ENCODE results near the gene SAMD14. TPM values are rescaled to one million over a fixed set of nuclear protein-coding genes. Genes with fewer than 3 reads are reported as not detected.
A peak's percentile ranks its signal among the peaks of the same experiment; 100 is the strongest.

SAMD14 gene
- total and polyA plus RNA-seq, 4 donors = 3.3 to 6.2 (median 4.2) TPM

DNA sequence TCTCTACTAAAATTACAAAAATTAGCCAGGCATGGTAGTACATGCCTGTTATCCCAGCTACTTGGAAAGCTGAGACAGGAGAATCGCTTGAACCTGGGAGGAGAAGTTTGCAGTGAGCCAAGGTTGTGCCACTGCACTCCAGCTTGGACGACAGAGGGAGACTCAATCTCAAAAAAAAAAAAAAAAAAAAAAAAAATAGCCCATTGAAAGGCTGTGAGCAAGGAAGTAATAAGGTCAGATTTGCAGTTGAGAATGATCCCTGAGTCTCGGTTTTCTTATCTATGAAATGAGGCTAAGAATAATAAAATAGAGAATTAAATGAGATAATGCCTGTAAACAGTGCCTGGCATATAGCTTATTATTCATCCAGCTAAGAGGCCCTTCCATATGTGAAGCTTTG, 36.2 kb downstream of the SAMD14 start:
- Histone ChIP-seq H3K27ac (ENCODE audit: low read depth in 1 of 2, low read length in 1 of 2) (no peak overlapping the region), H3K9me3 (ENCODE audit: control insufficient read depth in 4 of 4, insufficient read depth in 3 of 4, low read length in 3 of 4) (no peaks in the 10 kb centered on the region)
- 45 to 61% methylated on average over 3 of the region's 3 CpGs for WGBS, 2 donors

DNA sequence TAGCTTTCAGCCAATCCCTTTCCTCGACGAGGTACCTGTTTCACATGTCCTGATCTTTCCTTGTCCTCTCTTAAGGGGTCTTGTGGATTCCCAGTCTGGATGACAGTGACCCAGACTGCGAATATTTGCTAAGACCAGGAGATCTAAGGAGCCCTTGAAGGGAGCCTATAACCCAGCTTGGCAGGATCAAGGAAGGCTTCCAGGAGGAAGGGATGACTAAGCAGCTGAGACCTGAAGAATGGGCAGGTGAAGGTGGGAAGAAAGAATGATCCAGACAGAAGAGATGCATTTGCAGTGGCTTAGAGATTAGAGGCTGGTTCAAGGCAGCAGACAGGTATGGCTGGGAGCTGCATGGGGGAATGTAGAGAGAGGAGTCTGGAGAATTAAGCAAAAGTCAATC, 36.7 kb downstream of the SAMD14 start:
- 83 to 94% methylated on average over 3 of the region's 3 CpGs for WGBS, 2 donors
- no peak overlapping the region for H3K9ac ChIP-seq (ENCODE audit: insufficient read depth in 1 of 2, low read length in 2 of 2)
- no peaks in the 10 kb centered on the region for H3K27me3 ChIP-seq (ENCODE audit: control insufficient read depth in 3 of 3, insufficient read depth in 3 of 3, low read length in 2 of 3)
- no peaks in the 10 kb centered on the region for H3K9me3 ChIP-seq (ENCODE audit: control insufficient read depth in 4 of 4, insufficient read depth in 3 of 4, low read length in 3 of 4)
- DNase-seq (no peak), ATAC-seq (ENCODE audit: insufficient read depth, low FRiP score) (no peak)
- H3K4me1 ChIP-seq (ENCODE audit: control insufficient read depth in 5 of 5, insufficient read depth in 5 of 5, low read length in 5 of 5) = peaks cover 4 to 27% (median 7%) of the 10 kb centered on the region in 5 donors
- peaks cover 0 to 31% (median 4%) of the 10 kb centered on the region in 4 donors for H3K36me3 ChIP-seq (ENCODE audit: control insufficient read depth in 4 of 4, insufficient read depth in 4 of 4, low read length in 4 of 4)
- H3K27ac ChIP-seq (ENCODE audit: low read depth in 1 of 2, low read length in 1 of 2) = no peak overlapping the region
- H3K4me3 ChIP-seq = no peak overlapping the region
- TF ChIP-seq, protein P1, sequence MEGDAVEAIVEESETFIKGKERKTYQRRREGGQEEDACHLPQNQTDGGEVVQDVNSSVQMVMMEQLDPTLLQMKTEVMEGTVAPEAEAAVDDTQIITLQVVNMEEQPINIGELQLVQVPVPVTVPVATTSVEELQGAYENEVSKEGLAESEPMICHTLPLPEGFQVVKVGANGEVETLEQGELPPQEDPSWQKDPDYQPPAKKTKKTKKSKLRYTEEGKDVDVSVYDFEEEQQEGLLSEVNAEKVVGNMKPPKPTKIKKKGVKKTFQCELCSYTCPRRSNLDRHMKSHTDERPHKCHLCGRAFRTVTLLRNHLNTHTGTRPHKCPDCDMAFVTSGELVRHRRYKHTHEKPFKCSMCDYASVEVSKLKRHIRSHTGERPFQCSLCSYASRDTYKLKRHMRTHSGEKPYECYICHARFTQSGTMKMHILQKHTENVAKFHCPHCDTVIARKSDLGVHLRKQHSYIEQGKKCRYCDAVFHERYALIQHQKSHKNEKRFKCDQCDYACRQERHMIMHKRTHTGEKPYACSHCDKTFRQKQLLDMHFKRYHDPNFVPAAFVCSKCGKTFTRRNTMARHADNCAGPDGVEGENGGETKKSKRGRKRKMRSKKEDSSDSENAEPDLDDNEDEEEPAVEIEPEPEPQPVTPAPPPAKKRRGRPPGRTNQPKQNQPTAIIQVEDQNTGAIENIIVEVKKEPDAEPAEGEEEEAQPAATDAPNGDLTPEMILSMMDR (IDR thresholded peaks at IDR 0.05; ENCODE audit: control extremely low read depth, extremely low read depth) = no peak

More for the DNA sequence above, 36.2 kb downstream of the SAMD14 start:
- peaks cover 4 to 28% (median 7%) of the 10 kb centered on the region in 4 donors for H3K36me3 ChIP-seq (ENCODE audit: control insufficient read depth in 4 of 4, insufficient read depth in 4 of 4, low read length in 4 of 4)
- H3K27me3 ChIP-seq (ENCODE audit: control insufficient read depth in 3 of 3, insufficient read depth in 3 of 3, low read length in 2 of 3) = no peaks in the 10 kb centered on the region
- DNase-seq = no peak
- H3K4me3 ChIP-seq = no peak overlapping the region
- H3K9ac ChIP-seq (ENCODE audit: insufficient read depth in 1 of 2, low read length in 2 of 2) = no peak overlapping the region
- peaks cover 4 to 27% (median 7%) of the 10 kb centered on the region in 5 donors for H3K4me1 ChIP-seq (ENCODE audit: control insufficient read depth in 5 of 5, insufficient read depth in 5 of 5, low read length in 5 of 5)
- no peak for ATAC-seq (ENCODE audit: insufficient read depth, low FRiP score)
- TF ChIP-seq, protein P1 (IDR thresholded peaks at IDR 0.05; ENCODE audit: control extremely low read depth, extremely low read depth) = no peak

- 63 to 66% methylated on average over 2 of the region's 2 CpGs for WGBS, 2 donors
- TF ChIP-seq, protein P1 (IDR thresholded peaks at IDR 0.05; ENCODE audit: control extremely low read depth, extremely low read depth) = no peak
- peak in 1 of 3 donors; percentile 55 for DNase-seq
- Histone ChIP-seq H3K4me3 (no peak overlapping the region), H3K27ac (ENCODE audit: low read depth in 1 of 2, low read length in 1 of 2) (no peak overlapping the region), H3K36me3 (ENCODE audit: control insufficient read depth in 4 of 4, insufficient read depth in 4 of 4, low read length in 4 of 4) (peaks cover 0 to 28% (median 0%) of the 10 kb centered on the region in 4 donors), H3K27me3 (ENCODE audit: control insufficient read depth in 3 of 3, insufficient read depth in 3 of 3, low read length in 2 of 3) (no peaks in the 10 kb centered on the region), H3K9me3 (ENCODE audit: control insufficient read depth in 4 of 4, insufficient read depth in 3 of 4, low read length in 3 of 4) (no peaks in the 10 kb centered on the region), H3K9ac (ENCODE audit: insufficient read depth in 1 of 2, low read length in 2 of 2) (no peak overlapping the region), H3K4me1 (ENCODE audit: control insufficient read depth in 5 of 5, insufficient read depth in 5 of 5, low read length in 5 of 5) (peaks cover 4 to 26% (median 7%) of the 10 kb centered on the region in 5 donors)
- no peak for ATAC-seq (ENCODE audit: insufficient read depth, low FRiP score)
Observed at GRCh38 chr17:50091918-50092285, 38.1 kb downstream of the SAMD14 start.

Data from lung (tissue), 12 donors.